NCI-H69 (cell line): ENCODE data around the gene PPP1R26.
"Not testable (repeated sequence)": the region's sequence is repeated elsewhere in the genome, so short reads cannot be mapped to it uniquely, and the experiment has no call there.

Experiments
- DNase-seq: peaks from one replicate; lab custom pipeline; 2025; lab: John Stamatoyannopoulos, UW

PPP1R26 gene, protein sequence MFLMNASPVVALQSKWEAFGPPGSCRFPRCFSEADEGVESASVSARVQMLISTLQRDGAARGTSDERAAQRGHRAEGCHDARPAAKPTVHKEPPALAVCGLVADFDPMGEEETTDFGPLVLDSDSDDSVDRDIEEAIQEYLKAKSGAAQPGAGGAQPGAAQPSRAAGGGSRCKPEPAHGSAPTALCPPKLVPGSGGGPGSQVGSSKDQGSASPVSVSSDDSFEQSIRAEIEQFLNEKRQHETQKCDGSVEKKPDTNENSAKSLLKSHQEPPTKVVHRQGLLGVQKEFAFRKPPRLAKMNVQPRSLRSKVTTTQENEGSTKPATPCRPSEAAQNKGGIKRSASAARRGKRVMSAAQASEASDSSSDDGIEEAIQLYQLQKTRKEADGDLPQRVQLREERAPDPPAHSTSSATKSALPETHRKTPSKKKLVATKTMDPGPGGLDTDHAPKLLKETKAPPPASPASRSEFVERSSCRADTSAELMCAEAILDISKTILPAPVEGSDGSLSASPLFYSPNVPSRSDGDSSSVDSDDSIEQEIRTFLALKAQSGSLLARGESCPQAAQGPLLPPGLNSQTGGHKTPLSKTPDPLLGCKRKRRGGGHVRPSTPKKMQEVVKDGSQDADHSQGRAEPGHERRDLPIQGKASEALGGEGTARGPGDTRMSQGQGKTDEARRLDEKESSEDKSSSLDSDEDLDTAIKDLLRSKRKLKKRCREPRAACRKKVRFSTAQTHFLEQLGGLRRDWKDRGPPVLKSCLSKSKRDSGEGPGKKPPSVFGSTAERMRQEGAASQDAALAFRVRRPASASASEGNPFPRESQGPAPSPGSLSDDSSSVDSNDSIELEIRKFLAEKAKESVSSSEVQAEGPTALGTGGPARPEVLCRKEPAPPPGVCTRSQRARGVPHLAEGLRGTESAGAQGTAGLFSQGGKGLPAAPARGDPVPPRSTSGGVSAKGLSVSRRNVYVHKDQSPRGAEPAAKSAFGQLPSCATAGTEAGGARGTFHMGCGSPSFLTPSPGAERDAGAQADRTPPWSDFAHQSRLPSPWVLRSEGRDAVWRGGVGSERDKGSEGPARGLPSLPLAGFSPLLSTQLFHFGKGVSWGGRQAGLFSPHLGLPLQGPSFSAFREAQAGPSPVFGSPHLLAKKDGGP (N-terminal part only)

DNA sequence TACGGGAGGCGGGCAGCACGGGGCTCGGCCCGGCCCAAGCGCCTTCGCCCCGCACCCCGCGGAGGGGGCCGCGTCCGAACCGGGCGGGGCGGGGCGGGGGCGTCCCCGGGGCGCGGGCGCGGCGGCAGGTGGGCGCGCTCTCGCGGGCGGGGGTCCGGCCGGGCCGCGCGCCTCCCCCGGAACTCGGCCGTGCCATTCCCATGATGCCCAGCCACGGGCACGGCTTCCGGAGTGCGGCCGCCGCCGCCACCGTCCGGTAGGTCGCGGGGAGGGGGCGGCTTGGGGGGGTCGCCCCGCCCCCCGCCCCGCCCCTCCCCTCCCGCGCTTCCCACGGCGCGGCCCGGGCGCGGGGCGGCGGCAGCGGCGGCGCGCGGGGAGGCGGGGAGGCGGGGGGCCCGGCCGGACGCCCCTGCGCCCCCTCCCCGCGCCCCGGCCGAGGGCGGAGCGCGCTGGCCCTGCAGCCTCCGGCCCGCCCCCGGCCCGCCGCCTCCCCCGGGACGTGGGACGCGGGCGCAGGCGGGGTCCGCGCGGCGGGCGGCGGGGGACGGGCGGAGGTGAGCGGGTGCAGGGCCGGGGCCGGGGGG, at the start of gene PPP1R26:
PPP1R26 (plus strand) TSS at position 314 of the 584 bp plus-strand sequence. CDS start 4,729 bp downstream, outside the sequence.
- peak; percentile 83 for DNase-seq

DNA sequence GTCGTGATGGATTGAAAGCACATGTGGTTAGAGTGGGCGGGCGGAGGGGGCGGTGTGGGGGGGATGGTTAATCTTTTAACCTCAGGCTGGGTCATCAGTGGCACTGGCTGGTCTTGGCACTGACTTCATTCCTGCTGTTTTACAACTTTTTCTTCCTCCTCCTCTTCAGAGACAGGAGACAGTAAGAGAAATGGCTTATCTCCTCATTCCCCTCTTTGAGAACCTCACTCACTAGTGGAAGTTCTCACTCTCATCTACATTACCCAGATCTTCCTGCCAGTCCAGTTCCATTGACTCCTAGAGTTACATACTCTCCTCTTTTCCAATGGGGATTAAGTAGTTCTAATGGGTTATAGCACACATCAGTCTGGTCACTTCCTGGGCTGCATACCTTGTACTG, 42.3 kb upstream of the PPP1R26 start:
- DNase-seq = no peak

DNA sequence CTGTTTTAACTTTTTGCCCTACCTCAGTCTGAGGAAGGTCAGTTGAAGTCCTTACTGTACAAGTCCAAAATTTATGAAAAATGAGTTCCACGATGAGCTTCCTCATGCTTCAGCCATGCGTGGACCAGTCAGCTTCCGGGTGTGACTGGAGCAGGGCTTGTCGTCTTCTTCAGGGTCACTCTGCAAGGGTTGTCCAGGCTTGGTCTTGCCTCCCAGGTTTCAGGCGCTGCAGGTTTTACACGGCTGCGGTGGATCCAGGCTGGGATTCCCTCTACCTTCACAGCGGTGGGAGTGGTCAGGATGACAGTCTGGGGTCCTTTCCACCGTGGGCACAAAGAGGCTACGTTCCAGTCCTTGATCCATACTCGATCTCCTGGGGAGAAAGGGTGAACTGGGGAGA, 41.9 kb upstream of the PPP1R26 start:
- not testable (repeated sequence) for DNase-seq

GRCh38 chr9:135438581-135439232, 40.9 kb upstream of the PPP1R26 start:
- not testable (repeated sequence) for DNase-seq

DNA sequence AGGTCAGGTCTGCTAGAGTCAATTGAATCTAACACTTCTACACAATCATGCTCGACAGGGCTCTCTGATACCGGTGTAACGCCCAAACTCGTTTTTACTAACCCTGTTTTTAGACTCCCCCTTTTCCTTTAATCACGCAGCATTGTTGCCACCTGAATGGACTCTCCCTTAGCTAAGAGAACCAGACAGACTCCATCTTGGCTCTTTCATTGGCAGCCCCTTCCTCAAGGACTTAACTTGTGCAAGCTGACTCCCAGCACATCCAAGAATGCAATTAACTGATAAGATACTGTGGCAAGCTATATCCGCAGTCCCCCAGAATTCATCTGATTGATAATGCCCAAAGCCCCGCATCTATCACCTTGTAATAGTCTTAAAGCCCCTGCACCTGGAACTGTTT, 40.1 kb upstream of the PPP1R26 start:
- not testable (repeated sequence) for DNase-seq

DNA sequence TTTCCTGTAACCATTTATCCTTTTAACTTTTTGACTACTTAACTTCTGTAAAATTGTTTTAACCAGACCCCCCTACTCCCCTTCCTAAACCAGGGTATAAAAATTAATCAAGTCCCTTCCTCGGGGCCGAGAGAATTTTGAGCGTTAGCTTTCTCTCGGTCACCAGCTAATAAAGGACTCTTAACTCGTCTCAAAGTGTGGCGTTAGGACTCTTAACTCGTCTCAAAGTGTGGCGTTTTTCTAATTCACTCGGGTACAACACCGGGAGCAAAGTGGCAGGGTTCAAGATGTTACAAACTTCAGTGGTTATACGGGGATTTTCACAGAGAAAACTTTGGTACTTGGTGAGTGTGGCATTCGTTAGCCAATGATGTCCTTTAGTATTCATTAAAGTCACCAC, 39.7 kb upstream of the PPP1R26 start:
- no peak for DNase-seq

GRCh38 chr9:135440620-135441019, 39.0 kb upstream of the PPP1R26 start:
- no peak for DNase-seq

- DNase-seq = not testable (repeated sequence)
These were observed 38.2 kb upstream of the PPP1R26 start for GRCh38 chr9:135441105-135442071.

- no peak for DNase-seq
These were observed 37.5 kb upstream of the PPP1R26 start for GRCh38 chr9:135442075-135442474.

DNA sequence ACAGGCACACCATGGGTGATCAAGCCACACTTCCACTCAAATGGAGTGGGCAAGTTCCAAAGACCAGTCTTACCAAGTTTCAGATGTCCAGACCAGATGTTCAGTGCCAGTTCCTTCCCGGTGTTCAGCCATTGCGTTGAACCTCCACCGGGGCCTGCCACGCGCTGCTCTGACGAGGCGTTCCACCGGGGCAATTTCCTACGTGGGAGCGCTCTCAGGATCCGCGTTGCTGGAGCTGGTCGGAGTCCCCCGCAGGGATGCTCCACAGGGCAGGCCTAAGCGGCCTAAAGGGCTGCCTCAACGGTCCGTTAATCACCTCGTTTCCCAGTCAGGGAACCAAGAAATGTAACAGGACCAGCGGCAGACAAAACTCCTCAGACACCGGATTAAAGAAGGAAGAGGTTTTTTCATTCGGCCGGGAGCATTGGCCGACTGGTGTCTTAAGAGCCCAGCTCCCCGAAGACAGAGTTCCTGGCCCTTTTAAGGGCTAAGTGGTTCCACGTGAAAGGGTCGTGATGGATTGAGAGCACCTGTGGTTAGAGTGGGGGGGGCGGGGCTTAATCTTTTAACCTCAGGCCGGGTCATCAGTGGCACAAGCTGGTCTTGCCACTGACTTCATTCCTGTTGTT, 35.7 kb upstream of the PPP1R26 start:
- no peak for DNase-seq

GRCh38 chr9:135447126-135447525, 32.5 kb upstream of the PPP1R26 start:
- DNase-seq = no peak

DNA sequence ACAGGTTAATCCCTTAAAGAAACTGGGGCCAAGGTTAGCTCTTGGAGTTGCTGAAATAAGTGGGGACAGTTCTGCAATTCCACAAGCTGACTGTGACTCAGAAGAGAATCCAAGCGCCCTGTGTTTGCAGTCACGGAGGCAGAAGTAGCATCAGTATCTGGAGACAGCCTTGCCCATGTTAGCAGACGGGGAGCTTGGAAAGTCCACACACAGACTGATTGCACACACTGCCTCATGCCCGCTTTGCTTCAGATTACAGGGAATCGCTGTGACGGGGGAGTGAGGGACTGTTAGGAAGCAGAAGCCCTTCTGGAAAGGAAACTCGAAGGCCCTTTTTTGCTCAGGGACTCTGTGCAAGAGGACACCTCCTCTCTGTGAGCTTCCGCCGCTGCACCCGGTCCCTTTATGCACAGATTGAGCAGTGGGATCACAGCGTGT, 30.9 kb upstream of the PPP1R26 start:
- peak; percentile 28 for DNase-seq

- DNase-seq = peak; percentile 77
These were observed 30.1 kb upstream of the PPP1R26 start for GRCh38 chr9:135449532-135449931.

DNA sequence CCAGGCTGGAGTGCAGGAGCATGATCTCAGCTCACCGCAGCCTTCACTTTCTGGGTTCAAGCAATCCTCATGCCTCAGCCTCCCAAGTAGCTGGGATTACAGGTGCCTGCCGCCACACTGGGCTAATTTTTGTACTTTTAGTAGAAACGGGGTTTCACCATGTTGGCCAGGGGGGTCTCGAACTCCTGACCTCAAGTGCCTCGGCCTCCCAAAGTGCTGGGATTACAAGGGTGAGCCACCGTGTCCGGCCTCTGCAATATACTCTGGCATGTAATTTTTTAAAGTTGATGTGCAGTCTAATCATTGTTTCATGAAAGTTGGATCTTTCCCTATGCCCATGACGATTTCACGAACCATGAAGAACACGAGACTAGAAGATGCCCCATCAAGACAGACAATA, 28.6 kb upstream of the PPP1R26 start:
- no peak for DNase-seq

- DNase-seq = not testable (repeated sequence)
These were observed 27.7 kb upstream of the PPP1R26 start for GRCh38 chr9:135451909-135452308.

DNA sequence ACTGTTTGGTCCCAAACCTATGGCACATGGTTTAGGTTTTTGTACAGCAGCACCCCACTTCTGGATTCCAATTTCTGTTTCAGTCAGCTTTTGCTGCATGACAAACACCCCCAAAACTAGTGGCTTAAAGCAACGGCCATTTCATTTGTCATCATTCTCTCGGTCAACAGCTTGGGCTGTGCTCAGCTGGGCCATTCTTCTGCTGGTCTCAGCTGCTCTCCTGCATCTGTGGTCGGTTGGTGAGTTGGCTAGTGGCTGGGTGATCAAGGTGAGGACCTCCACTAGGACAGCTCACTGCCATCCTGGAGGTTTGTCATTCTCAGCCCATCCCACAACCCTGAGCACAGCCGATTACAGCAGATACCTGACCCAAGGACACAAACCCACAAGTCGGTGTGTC, 24.8 kb upstream of the PPP1R26 start:
- DNase-seq = no peak

DNA sequence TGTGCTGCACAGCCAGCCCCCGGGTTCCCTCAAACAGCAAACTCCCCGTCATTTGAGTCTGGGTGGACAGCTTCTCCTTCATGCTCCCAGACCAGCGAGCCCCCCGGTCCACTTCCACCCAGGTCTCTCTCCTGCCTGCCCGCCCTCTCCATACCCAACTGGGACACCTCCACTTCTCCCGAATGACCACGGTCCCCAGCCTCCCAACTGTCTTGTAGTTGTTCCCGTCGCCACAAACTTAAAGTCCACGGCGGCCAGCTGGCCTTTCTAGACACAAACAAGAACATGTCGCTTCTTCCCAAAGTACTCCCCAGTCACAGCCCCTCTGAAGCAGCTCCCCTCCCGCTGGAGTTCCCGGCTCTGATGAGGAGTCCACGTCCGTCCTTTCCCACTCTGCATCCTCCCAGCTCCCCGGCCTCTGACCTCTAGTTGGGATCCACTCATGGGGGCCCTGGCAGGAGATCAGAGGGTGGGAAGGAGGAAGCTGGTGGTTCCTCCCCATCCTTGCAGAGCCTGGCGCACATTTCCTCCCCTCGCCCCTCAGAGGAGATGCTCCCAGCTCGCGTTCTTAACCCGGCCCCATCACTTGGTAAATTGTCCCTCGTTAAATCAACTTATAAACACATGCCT, 24.1 kb upstream of the PPP1R26 start:
- DNase-seq = no peak

- peak; percentile 40 for DNase-seq
These were observed 23.0 kb upstream of the PPP1R26 start for GRCh38 chr9:135456436-135457104.

DNA sequence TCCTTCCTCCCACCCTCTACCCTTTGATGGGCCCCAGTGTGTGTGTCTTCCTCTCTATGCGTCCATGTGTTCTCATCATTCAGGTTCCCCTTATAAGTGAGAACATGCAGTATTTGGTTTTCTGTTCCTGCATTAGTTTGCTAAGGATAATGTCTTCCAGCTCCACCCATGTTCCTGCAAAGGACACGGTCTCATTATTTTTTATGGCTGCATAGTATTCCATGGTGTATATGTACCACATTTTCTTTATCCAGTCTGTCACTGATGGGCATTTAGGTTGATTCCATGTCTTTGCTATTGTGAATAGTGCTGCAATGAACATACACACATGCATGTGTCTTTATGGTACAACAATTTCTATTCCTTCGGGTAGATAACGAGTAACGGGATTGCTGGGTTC, 21.1 kb upstream of the PPP1R26 start:
- DNase-seq = not testable (repeated sequence)
